Heart left ventricle (tissue), 11 donors: Measurements from ENCODE around the gene ADGRD2. TPM values are rescaled to one million over a fixed set of nuclear protein-coding genes. Genes with fewer than 3 reads are reported as not detected.

Experiments used
- polyA plus RNA-seq, 2 donors: library from polyadenylated mRNA; stranded (reverse); fragments of 200-250 nt; gene quantifications; one replicate each; pipeline ENCODE4 v1.2.3, GENCODE V29; 2013
- total RNA-seq, 9 donors: library from RNA; depleted of rRNA in 2 of 9; stranded (reverse); fragments of >200 nt in 2 of 9; fragmentation: NEBNext Ultra II Directional in 3 of 9; extraction: Animal tissue kit (Norgen Biotek cat#: 25700) in 3 of 9; gene quantifications; one replicate each; pipeline versions ENCODE4 v1.1.0 to v1.2.4, GENCODE V29; 2016 to 2023
- donor health status: ischemic (EF 13 %, LVEDD 7.1; RV severe dilation, severe dysfunction).
- donor health status: healthy with polysubstance abuse.
- donor health status: DM: no; HTN: yes; CAD: no.
- donor health status: DM: no; HTN: no; CAD: no.
- donor health status: ischemic (EF 25% LVEDD 5.7; RV mildly dilated, moderate dysfunction).
- donor health status: healthy.
- donor health status: DM: yes; HTN: yes; CAD: no.
- donor health status: PGD.
- donor health status: nonischemic (EF 23%, LVEDD 6.1; RV moderate dilation, normal function).

Gene ADGRD2
- total and polyA plus RNA-seq, 11 donors, result not detected

Other genes starting within 250 kb of the ADGRD2 start
- 10 to 100 TPM in 2 of 9 donors, 1 to 10 TPM in 7; 5.0 to 42.4 (median 6.8) TPM for gene NEK6, start 192.5 kb upstream of the ADGRD2 start, total RNA-seq
- gene NEK6, start 192.5 kb upstream of the ADGRD2 start, polyA plus RNA-seq, result 1 to 10 TPM; 1.8 to 4.0 TPM
- gene PSMB7, start 35.0 kb upstream of the ADGRD2 start, total RNA-seq, result 100 to 1,000 TPM; 149 to 273 (median 163) TPM
- 100 to 1,000 TPM; 250 to 281 TPM for gene PSMB7, start 35.0 kb upstream of the ADGRD2 start, polyA plus RNA-seq
- not detected for gene NR5A1, start 56.9 kb downstream of the ADGRD2 start, total RNA-seq
- gene NR5A1, start 56.9 kb downstream of the ADGRD2 start, polyA plus RNA-seq, result under 1 TPM; 0.04 to 0.14 TPM